ENCODE results near the gene DYNC2LI1.
A peak's percentile ranks its signal among the peaks of the same experiment; 100 is the strongest.

Gene DYNC2LI1

GRCh38 chr2:43787895-43788294 is 14.1 kb downstream of the DYNC2LI1 start:
- no peak for TF ChIP-seq CTCF (conservative IDR thresholded peaks at IDR 0.05; ENCODE audit: low read length)
- H3K4me3 ChIP-seq (ENCODE audit: low read length) = no peak overlapping the region
- no peak for DNase-seq (ENCODE audit: low read depth)

GRCh38 chr2:43788646-43789045 is 14.8 kb downstream of the DYNC2LI1 start:
- H3K4me3 ChIP-seq (ENCODE audit: low read length) = no peak overlapping the region
- no peak for TF ChIP-seq CTCF (conservative IDR thresholded peaks at IDR 0.05; ENCODE audit: low read length)
- no peak for DNase-seq (ENCODE audit: low read depth)

DNA sequence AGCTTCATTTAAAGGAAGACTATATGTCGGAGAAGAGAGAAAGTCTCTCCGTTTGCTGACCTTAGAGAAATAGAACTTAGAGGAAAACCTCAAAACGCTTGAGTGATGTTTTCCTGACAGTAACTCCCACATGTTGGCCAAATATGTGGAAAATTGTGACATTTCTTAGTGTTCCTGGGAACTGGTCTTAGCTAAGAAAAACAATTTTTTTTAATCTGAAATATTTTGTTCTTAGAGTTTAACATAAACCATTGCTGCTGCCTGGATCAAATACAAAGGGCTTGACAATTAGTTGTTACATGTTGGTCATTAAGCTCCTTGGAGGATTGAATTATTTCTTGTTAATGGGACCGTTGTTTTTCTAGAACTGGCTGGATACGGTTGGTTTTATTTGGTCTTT is 16.3 kb downstream of the DYNC2LI1 start:
- DNase-seq (ENCODE audit: low read depth) = peak; percentile 53
- TF ChIP-seq CTCF (conservative IDR thresholded peaks at IDR 0.05; ENCODE audit: low read length) = no peak
- no peak overlapping the region for H3K4me3 ChIP-seq (ENCODE audit: low read length)

DNA sequence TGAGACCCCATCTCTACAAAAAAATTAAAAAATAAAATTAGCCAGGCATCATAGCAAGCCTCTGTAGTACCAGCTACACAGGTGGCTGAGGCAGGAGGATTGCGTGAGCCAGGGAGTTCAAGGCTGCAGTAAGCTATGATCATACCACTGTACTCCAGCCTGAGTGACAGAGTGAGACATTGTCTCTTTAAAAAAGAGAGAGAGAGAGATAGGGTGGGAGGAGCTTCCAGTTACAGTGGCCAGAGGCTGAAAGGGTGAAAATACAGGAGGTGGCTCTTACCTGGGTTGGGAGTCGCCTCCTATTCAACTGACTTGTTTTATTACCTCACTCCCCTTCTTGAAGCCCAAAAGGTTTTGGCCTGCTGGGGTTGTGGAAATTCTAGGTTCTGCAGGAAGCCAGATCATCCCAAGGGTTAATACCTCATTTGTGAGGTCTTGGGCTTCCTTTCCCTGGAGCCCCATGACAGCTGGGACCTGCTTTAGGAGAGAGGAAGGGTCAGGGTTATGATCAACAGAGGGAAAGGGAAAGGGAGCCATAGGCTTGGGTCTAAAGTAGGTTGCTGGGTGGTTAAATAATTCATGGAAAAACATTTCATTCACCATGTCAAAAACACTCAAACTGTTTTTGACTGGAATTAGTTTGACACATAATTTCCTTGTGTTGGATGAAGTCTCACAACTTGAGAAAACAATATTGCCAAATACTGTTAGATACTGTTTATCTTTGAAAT is 17.4 kb downstream of the DYNC2LI1 start:
- DNase-seq (ENCODE audit: low read depth) = no peak
- no peak overlapping the region for H3K4me3 ChIP-seq (ENCODE audit: low read length)
- no peak for TF ChIP-seq CTCF (conservative IDR thresholded peaks at IDR 0.05; ENCODE audit: low read length)

DNA sequence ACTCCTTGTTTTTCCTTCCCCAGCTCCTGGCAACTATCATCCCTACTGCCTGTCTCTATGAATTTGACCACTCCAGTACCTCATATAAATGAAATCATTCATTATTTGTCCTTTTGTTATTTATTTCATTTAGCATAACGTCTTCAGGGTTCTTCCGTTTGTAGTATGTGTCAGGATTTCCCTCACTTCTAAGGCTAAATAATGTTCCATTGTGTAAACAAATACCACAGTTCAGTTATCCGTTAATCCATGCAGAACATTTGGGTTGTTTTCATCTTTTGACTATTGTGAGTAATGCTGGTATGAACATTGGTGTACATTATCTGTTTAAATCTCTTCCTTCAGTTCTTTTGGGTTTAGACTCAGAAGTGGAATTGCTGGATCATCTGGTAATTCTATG is 18.8 kb downstream of the DYNC2LI1 start:
- H3K4me3 ChIP-seq (ENCODE audit: low read length) = no peak overlapping the region
- TF ChIP-seq CTCF (conservative IDR thresholded peaks at IDR 0.05; ENCODE audit: low read length) = no peak
- no peak for DNase-seq (ENCODE audit: low read depth)

- DNase-seq (ENCODE audit: low read depth) = no peak
- TF ChIP-seq CTCF (conservative IDR thresholded peaks at IDR 0.05; ENCODE audit: low read length) = no peak
- H3K4me3 ChIP-seq (ENCODE audit: low read length) = no peak overlapping the region
Measured at GRCh38 chr2:43794956-43795355, 21.1 kb downstream of the DYNC2LI1 start.

DNA sequence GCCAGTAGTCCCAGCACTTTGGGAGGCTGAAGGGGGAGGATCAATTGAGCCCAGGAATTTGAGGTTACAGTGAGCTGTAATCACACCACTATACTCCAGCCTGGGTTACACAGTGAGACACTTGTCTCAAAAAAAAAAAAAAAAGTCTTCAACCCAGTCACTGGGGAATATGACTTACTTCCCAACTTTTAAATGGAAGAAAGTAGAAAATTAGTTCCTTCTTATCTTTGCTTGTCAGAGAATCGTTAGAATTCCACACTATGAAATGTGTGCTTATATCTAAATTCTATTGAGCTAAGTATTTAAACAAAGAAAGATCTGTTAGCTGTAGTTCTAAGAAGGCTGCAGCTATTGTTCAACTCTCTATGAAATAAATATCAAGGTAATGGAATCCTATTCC is 22.4 kb downstream of the DYNC2LI1 start:
- no peak for DNase-seq (ENCODE audit: low read depth)
- TF ChIP-seq CTCF (conservative IDR thresholded peaks at IDR 0.05; ENCODE audit: low read length) = no peak
- no peak overlapping the region for H3K4me3 ChIP-seq (ENCODE audit: low read length)

Data from AG10803 (cell line).